ENCODE results near the gene NDRG3.

The NDRG3 gene

GRCh38 chr20:36658300-36658699, 87.6 kb downstream of the NDRG3 start:
- no peak for DNase-seq (ENCODE audit: low spot score)
- no peak for TF ChIP-seq CTCF (IDR thresholded peaks at IDR 0.05; ENCODE audit: extremely low read depth, missing control alignments)

GRCh38 chr20:36656733-36657132, 89.2 kb downstream of the NDRG3 start:
- TF ChIP-seq CTCF (IDR thresholded peaks at IDR 0.05; ENCODE audit: extremely low read depth, missing control alignments) = no peak
- no peak for DNase-seq (ENCODE audit: low spot score)

GRCh38 chr20:36655004-36655403, 90.9 kb downstream of the NDRG3 start:
- no peak for DNase-seq (ENCODE audit: low spot score)
- TF ChIP-seq CTCF (IDR thresholded peaks at IDR 0.05; ENCODE audit: extremely low read depth, missing control alignments) = no peak

GRCh38 chr20:36654506-36654905, 91.4 kb downstream of the NDRG3 start:
- no peak for TF ChIP-seq CTCF (IDR thresholded peaks at IDR 0.05; ENCODE audit: extremely low read depth, missing control alignments)
- DNase-seq (ENCODE audit: low spot score) = no peak

- no peak for TF ChIP-seq CTCF (IDR thresholded peaks at IDR 0.05; ENCODE audit: extremely low read depth, missing control alignments)
Measured at GRCh38 chr20:36653456-36653855, 92.4 kb downstream of the NDRG3 start.

GRCh38 chr20:36647196-36648121, 98.4 kb downstream of the NDRG3 start:
- DNase-seq (ENCODE audit: low spot score) = no peak
- TF ChIP-seq CTCF (IDR thresholded peaks at IDR 0.05; ENCODE audit: extremely low read depth, missing control alignments) = no peak

More at GRCh38 chr20:36653456-36653855, 92.4 kb downstream of the NDRG3 start:
- no peak for DNase-seq (ENCODE audit: low spot score)

GRCh38 chr20:36646678-36647077, 99.2 kb downstream of the NDRG3 start:
- TF ChIP-seq CTCF (IDR thresholded peaks at IDR 0.05; ENCODE audit: extremely low read depth, missing control alignments) = no peak
- no peak for DNase-seq (ENCODE audit: low spot score)
